ENCODE results near the gene STPG1. TPM values are rescaled to one million over a fixed set of nuclear protein-coding genes. Genes with fewer than 3 reads are reported as not detected.

Gene STPG1
- total RNA-seq, 4 donors from 2014 or later = 1.0 to 11.5 (median 4.0) TPM

DNA sequence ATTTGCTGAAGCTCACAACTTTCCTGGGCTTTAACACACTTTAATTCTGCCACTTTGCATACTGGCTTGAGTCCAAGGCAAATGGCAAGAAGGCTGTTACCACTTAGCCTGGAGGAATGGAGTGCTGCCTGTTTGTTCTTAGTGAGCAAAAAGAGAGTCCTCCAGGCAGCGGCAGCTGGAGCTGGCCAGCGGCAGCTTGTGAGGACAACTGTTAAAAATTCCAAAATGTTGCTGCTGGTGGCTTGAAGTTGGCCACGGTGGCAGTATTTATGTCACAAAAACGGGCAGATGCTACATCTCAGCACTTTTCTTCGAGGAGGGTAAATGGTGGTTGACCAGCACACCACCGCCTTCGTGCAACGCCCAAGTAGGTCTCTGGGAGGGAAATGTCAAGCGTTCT, 27.3 kb downstream of the STPG1 start:
- Histone ChIP-seq H3K36me3 (no peaks in the 10 kb centered on the region), H3K9me3 (no peaks in the 10 kb centered on the region), H3K4me3 (no peak overlapping the region), H3K4me1 (no peaks in the 10 kb centered on the region), H3K27ac (no peak overlapping the region), H3K27me3 (no peaks in the 10 kb centered on the region)
- DNase-seq = no peak
- no peak for TF ChIP-seq POLR2A (IDR thresholded peaks at IDR 0.05)
- TF ChIP-seq, protein P1, sequence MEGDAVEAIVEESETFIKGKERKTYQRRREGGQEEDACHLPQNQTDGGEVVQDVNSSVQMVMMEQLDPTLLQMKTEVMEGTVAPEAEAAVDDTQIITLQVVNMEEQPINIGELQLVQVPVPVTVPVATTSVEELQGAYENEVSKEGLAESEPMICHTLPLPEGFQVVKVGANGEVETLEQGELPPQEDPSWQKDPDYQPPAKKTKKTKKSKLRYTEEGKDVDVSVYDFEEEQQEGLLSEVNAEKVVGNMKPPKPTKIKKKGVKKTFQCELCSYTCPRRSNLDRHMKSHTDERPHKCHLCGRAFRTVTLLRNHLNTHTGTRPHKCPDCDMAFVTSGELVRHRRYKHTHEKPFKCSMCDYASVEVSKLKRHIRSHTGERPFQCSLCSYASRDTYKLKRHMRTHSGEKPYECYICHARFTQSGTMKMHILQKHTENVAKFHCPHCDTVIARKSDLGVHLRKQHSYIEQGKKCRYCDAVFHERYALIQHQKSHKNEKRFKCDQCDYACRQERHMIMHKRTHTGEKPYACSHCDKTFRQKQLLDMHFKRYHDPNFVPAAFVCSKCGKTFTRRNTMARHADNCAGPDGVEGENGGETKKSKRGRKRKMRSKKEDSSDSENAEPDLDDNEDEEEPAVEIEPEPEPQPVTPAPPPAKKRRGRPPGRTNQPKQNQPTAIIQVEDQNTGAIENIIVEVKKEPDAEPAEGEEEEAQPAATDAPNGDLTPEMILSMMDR (IDR thresholded peaks at IDR 0.05) = no peak
- intact Hi-C loops (cut with DNase I; ENCODE audit: low total_unique reads) = no loop called here

DNA sequence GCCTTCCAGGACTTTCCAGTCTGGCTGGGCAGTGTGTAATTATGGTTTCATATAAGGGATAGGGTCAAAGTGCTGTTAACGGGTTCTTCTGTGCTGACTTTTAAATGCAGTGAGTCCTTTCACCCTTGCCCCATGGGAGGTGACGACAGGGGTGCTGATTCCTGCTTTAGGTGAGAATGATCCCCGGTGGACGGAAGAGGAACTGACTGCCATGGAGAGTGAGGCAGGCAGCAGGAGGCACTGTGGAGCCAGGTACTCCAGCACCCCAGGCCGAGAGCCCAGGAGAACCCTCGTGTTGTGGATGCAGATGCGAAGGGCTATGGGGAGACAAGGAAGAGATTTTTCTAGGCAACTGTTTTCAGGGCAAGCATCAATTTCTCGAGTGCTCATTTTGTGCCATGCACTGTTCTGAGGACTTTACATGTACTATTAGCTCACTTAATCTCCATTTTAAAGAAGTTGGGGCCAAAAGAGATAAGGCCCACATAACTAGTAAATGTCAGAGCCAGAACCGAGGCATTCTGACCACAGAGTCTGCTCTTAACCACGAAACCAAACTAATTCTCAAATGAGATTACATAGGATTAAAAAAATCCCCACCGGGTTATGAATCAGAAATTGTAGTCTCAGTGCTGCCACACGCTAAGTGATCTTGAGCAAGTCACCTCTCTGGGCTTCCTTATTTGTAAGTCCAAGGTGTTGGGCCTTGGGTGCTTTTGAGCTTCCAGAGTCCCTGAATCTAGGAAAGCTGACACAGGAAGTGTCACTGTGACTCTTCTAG, 28.2 kb downstream of the STPG1 start:
- no peaks in the 10 kb centered on the region for H3K27me3 ChIP-seq
- DNase-seq = no peak
- H3K4me3 ChIP-seq = no peak overlapping the region
- no peaks in the 10 kb centered on the region for H3K4me1 ChIP-seq
- TF ChIP-seq, protein P1 (IDR thresholded peaks at IDR 0.05) = no peak
- TF ChIP-seq POLR2A (IDR thresholded peaks at IDR 0.05) = no peak
- no peaks in the 10 kb centered on the region for H3K36me3 ChIP-seq
- H3K9me3 ChIP-seq = no peaks in the 10 kb centered on the region
- intact Hi-C loops (cut with DNase I; ENCODE audit: low total_unique reads) = no loop called here
- no peak overlapping the region for H3K27ac ChIP-seq

DNA sequence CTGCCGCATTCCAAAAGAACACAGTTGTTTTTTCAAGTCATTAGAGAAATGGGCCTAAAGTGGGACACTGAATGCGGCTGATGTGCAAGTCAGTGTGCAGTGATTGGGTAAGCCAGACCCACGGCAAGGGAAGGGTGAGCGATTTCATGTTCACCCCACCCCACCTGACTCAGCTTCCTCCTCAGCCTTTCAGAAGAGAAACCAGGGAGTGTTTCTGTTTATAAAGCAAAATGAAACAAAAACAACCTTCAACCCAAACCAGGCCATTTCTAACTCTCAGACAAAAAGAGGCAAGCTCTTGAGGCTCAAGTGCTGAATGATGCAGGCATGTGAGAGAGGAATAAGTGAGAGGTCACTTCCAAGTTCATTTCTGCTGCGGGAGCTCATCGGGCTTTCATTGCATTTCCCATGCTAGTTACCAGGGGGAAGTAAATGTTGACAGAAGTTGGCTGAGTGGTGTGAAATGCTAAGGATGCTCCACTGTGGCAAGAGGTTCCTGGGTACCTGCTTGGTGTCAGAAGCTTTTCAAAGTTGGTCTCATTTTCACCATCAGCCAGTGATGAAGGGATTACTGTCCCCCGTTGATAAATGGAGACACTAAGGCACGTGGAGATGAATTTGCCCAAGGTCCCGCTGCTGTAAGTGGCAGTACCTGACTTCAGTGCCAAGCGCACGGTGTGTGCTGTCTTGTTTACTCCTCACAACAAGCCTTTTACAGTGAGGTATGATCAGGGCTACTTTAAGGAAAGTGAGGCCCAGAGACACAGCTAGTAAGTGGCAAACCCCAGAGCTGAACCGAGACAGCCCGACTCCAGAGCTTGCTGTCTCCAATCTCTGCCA, 29.1 kb downstream of the STPG1 start:
- no peaks in the 10 kb centered on the region for H3K4me1 ChIP-seq
- no peaks in the 10 kb centered on the region for H3K36me3 ChIP-seq
- no peak overlapping the region for H3K4me3 ChIP-seq
- no peak overlapping the region for H3K27ac ChIP-seq
- no peak for DNase-seq
- no peak for TF ChIP-seq POLR2A (IDR thresholded peaks at IDR 0.05)
- TF ChIP-seq, protein P1 (IDR thresholded peaks at IDR 0.05) = no peak
- intact Hi-C loops (cut with DNase I; ENCODE audit: low total_unique reads) = no loop called here
- H3K27me3 ChIP-seq = no peaks in the 10 kb centered on the region
- no peaks in the 10 kb centered on the region for H3K9me3 ChIP-seq

DNA sequence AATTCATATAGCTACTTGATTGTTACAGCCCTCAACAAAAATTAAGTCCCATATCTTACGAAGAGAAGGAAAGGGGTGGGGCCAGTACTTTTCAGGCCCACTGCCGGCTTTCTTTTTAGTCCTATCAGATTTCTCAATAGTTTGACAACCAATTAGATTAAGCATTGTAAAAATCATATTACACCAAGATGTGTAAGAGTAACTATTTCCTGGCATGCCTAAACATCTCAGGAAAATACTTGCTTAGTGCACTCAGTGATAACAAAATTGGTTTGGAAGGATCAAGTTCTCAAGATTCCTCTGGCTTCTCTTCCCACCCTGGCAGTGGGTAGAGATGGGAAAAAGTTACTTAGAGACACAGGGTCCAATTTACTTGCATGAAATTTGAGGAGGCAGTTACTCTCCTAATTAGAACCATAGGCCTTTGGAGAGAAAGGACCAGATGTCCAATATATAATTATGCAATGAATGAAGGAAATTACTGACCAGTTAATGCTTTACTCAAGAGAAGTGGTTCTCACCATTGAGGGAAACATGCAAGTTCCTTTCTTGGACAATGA, 30.1 kb downstream of the STPG1 start:
- H3K27me3 ChIP-seq = no peaks in the 10 kb centered on the region
- no peaks in the 10 kb centered on the region for H3K9me3 ChIP-seq
- H3K4me1 ChIP-seq = no peaks in the 10 kb centered on the region
- TF ChIP-seq, protein P1 (IDR thresholded peaks at IDR 0.05) = no peak
- no peak for TF ChIP-seq POLR2A (IDR thresholded peaks at IDR 0.05)
- no peak overlapping the region for H3K27ac ChIP-seq
- no peak for DNase-seq
- no peaks in the 10 kb centered on the region for H3K36me3 ChIP-seq
- intact Hi-C loops (cut with DNase I; ENCODE audit: low total_unique reads) = no loop called here
- no peak overlapping the region for H3K4me3 ChIP-seq

DNA sequence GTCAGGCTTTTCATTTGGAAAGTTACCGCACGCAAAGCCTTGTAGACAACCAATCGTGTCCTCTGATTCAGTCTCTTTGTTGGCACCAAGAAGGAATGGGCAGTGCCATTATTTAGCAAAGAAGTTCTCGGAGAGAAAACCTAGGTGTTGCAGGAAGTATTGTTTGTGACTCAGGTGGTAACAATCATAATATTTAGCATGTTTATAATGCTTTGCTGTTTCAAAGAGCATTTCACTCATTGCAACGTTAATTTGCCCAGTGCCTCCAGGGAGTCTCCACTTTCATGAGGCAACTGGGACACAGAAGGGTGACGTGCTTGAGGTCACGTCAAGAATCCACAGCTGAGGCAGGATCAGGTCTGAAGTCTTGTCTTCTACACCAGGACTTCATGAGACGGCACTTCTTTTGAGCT, 31.4 kb downstream of the STPG1 start:
- Histone ChIP-seq H3K4me1 (no peaks in the 10 kb centered on the region), H3K9me3 (no peaks in the 10 kb centered on the region), H3K36me3 (no peaks in the 10 kb centered on the region), H3K27ac (no peak overlapping the region), H3K4me3 (no peak overlapping the region), H3K27me3 (no peaks in the 10 kb centered on the region)
- no peak for DNase-seq
- intact Hi-C loops (cut with DNase I; ENCODE audit: low total_unique reads) = no loop called here
- TF ChIP-seq, protein P1 (IDR thresholded peaks at IDR 0.05) = no peak
- no peak for TF ChIP-seq POLR2A (IDR thresholded peaks at IDR 0.05)
